Activated CD8-positive, alpha-beta memory T cell treated with anti-CD3 and anti-CD28 coated beads for 1 hour (primary cell): ENCODE data around the gene NYAP1.
A peak's percentile ranks its signal among the peaks of the same experiment; 100 is the strongest.
"Not testable (repeated sequence)": the region's sequence is repeated elsewhere in the genome, so short reads cannot be mapped to it uniquely, and the experiment has no call there.

Experiments used
- DNase-seq, 2 donors: peaks; one replicate each; pipeline ENCODE4 v3.0.0-alpha.2; 2020; ENCODE audit warnings: low read depth in 1 of 2; ENCODE audit errors: extremely low read depth in 1 of 2

Gene NYAP1

DNA sequence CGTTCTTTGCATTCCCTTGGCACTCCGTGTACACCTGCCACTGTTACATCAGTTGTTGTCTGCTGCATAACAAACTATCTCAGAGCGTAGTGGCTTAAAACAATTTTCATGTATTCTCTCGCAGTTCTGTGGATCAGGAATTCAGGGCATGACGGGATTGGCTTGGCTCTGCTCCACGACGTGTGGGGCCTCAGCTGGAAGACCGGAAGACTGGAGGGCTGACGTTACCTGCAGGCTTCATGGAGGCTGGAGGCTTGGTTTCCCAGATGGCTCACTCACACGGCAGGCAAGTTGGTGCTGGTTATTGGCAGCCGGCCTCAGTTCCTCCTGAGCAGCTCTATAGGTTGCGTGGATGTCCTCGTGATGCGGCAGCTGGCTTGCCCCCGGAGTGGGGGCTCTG, 25.5 kb downstream of the NYAP1 start:
- no peak for DNase-seq

DNA sequence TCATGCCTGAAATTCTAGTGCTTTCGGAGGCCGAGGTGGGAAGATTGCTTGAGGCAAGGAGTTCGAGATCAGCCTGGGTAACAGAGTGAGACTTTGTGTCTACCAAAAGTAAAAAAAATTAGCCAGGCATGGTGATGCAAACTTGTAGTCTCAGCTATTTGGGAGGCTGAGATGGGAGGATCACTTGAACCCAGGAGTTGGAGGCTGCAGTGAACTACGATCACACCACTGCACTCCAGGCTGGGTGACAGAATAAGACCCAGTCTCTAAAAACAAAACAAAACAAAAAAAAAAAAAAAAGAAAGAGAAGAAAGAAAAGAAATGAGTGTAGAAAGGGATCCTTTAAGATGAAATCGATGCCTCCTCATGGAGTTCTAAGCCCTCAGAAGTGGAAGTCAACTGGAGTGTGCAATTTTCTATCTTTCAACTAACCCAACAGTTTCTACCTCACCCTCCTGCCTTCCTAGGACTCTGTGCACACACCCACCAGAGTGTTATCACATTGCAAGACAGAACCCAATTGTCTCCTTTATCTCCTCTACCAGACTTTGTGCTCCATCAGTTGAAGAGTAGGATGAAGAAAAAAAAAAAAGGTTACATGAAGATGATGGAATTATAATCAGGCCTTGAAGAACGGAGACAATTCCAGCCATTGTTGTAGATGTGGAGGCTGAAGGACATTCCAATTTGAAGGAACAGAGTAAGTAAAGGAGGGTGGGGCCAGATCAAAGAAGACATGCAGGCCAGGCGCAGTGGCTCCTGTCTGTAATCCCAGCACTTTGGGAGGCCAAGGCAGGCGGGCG, 26.9 kb downstream of the NYAP1 start:
- DNase-seq, result no peak

DNA sequence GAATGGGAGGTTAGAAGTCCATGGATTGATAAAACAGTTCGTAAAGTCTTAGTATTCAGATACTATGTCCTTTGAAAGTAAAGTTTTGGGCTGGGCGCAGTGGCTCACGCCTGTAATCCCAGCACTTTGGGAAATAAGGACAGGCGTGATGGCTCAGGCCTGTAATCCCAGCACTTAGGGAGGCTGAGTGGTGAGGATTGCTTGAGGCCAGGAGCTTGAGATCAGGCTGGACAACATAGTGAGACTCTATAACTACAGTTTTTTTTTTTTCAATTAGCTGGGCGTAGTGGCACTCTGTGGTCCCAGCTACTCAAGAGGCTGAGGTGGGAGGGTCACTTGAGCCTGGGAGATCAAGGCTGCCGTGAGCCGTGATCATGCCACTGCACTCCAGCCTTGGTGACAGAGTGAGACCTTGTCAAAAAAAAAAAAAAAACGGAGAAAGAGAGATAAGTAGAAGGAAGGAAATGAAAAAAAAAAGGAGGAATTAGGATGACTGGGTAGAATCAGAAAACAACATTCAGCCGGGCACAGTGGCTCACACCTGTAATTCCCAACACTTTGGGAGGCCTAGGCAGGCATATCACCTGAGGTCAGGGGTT, 29.6 kb downstream of the NYAP1 start:
- DNase-seq, result no peak

DNA sequence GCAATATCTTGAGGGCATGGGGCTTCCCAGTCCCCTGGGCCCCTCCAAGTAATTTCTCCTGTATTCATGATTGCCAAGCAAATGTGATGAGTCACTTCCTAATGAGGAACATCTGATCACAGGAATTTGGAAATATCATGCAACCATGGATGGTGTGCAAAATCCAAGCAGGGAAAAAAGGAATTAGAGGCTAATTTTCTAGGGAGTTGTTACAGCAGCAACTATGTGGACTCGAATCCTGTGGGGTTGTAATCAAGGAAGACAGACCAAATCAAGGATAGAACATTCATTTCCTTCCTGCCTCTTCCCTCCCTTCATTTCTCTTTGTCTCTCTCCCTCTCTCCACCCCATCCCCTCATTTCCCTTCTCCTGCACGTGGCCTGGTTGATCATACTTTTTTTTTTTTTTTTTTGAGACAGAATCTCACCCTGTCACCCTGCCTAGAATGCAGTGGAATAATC, 31.4 kb downstream of the NYAP1 start:
- DNase-seq, result no peak

DNA sequence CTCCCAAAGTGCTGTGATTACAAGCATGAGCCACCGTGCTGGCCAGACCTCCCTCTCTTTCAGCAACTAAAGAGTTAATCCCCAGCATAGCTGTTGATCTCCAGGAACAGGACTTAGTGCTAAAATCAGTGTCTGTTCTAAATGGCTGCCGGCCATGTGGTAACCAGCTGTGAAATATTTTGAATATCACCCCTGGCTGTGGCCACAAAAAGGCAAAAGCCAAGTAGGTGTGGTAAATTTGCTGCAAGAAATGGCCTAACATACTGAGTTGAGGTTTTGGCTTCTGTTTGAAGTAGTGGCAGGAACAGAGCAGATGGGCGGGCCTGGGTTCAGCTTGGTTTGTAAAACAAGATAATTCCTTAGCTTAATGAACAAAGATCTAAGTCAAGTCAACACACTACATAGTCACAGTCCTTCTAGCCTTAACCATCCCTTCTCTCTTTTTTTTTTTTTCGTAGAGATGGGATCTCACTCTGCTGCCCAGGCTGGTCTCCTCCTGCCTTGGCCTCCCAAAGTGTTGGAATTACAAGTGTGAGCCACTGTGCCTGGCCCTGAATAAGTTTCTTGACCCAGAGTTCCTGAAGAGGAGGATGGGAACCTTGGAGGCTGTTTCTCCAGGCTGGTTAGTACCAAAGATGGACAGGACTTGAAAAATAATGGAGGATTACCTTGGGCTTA, 32.5 kb downstream of the NYAP1 start:
- peak in 1 of 2 donors; percentile 18 for DNase-seq

DNA sequence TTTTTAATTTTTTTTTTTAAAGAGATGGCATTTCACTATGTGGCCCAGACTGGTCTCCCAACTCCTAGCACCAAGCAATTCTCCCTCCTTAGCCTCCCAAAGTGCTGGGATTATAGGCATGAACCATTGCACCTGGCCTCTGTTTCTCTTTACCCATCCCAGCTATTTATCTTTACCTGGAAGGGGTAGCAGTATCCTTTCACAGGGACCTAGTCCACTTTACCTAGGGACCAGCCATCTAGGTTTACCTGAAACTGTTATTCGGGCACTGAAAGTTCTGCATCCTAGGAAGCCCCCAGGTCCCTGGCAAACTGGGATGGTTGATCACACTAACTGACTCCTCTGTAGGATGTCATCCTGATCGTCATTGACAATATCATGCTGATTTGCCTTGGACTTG, 33.6 kb downstream of the NYAP1 start:
- no peak for DNase-seq

DNA sequence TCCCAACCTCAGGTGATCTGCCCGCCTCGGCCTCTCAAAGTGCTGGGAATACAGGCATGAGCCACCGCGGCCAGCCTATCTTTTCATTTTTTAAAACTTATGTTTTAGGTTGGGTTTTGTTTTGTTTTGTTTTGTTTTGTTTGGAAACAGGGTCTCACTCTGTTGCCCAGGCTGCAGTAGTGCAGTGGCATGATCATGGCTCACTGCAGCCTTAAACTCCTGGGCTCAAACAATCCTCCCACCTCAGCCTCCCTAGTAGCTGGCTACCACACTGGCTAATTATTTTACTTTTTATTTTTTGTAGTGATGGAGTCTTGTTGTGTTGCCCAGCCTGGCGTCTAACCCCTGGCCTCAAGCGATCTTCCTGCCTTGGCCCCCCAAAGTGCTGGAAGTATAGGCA, 35.9 kb downstream of the NYAP1 start:
- no peak for DNase-seq

DNA sequence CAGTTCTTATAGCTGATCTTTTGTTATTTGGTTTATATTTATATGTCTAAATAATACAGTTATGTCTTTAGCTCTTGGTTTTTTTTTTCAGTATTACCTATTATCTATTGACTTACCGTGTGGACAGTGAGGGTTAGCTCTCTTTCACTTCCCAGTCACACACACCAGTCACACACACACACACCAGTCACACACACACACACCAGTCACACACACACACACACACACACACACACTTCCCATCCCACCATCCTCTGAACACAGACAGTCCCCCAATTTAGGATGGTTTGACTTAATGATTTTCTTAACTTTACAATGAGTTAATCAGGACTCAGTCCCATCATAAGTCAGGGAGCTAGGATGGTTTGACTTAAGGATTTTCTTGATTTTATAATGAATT, 36.4 kb downstream of the NYAP1 start:
- DNase-seq, result no peak

DNA sequence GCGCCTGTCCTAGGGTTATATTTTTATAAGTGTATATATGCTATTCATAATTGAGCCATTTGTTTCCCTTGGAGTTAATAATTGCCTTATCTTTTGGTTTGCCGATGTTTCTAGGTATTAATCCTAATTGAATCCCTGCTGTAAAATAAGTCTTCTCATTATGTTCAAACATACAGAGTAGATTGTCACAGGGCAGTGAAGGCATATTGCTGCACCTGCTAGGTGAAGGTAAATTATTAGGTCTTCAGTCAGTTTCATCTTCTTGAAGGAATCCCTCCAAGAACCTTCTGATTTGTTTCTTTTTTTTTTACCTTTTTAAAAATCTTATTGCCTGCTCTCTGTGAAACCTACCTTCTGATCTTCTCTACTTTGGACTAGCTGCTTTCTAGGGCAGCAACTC, 37.3 kb downstream of the NYAP1 start:
- no peak for DNase-seq

DNA sequence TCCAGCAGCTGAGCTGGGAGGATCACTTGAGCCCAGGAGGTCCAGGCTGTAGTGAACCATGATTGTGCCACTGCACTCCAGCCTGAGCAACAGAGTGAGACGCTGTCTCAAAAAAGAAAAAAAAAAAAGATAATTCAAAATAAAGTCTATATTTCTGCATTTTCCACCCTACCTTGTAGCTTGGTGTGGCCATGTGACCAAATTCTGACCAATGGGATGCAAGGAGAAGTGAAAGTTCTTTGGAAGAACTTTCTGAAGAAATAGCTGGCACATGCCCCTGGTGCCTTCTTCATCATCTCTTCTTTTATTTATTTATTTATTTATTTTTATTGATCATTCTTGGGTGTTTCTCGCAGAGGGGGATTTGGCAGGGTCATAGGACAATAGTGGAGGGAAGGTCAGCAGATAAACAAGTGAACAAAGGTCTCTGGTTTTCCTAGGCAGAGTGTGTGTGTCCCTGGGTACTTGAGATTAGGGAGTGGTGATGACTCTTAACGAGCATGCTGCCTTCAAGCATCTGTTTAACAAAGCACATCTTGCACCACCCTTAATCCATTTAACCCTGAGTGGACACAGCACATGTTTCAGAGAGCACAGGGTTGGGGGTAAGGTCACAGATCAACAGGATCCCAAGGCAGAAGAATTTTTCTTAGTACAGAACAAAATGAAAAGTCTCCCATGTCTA, 38.3 kb downstream of the NYAP1 start:
- DNase-seq, result not testable (repeated sequence)

DNA sequence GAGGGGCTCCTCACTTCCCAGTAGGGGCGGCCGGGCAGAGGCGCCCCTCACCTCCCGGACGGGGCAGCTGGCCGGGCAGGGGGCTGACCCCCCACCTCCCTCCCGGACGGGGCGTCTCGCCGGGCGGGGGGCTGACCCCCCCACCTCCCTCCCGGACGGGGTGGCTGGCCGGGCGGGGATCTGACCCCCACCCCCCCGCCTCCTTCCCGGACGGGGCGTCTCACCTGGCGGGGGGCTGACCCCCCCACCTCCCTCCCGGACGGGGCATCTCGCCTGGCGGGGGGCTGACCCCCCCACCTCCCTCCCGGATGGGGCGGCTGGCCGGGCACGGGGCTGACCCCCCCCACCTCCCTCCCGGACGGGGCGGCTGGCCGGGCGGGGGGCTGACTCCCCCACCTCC, 39.5 kb downstream of the NYAP1 start:
- not testable (repeated sequence) for DNase-seq

DNA sequence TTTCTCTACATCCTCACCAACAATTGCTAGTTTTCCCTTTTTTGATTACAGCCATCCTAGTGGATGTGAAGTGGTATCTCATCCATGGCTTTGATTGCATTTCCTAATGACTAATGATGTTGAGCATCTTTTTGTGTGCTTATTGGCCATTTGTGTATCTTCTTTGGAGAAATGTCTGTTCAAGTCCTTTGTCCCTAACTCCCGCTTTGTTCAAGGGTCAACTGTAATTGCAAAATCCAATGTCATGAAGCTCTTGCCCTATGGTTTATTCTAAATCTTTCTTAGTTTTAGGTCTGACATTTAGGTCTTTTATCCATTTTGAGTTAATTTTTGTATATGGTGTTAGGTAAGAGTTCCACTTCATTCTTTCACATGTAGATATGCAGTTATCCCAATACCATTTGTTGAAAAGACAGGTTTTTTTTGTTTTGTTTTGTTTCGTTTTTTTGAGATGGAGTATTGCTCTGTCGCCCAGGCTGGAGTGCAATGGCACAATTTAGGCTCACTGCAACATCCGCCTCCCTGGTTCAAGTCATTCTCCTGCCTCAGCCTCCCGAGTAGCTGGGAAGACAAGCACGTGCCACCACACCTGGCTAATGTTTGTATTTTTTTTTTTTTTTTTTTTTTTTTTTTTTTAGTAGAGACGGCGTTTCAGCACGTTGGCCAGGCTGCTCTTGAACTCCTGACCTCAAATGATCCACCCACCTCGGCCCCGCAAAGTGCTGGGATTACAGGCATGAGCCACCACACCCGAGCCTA, 44.6 kb downstream of the NYAP1 start:
- not testable (repeated sequence) for DNase-seq

DNA sequence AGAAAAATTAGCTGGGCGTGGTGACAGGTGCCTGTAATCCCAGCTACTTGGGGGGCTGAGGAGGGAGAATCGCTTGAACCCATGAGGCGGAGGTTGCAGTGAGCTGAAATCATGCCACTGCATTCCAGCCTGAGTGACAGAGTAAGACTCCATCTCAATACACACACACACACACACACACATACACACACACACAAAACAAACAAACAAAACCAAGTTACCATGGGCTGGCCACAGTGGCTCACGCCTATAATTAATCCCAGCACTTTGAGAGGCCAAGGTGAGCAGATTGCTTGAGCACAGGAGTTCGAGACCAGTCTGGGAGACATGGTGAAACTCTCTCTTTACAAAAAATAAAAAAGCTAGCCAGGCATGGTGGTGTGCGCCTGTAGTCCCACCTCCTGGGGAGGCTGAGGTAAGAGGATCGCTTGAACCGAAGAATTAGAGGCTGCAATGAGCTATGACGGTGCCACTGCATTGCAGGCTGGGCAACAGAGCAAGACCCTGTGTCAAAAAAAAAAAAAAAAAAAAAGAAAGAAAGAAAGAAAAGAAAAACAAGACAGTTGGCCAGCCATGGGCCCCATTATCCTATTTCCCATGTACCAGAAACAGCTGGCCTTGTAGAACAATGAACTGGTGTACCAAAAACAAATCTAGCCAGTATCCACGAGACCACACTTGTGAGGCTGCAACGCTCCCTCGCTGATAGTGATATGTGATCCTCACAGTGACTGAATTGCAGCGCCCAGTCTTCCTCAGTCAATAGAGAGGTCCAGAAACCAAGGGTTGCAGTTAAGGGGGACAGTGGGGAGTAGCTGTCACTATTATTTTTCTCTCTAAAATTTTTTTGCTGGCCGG, 48.7 kb downstream of the NYAP1 start:
- no peak for DNase-seq

DNA sequence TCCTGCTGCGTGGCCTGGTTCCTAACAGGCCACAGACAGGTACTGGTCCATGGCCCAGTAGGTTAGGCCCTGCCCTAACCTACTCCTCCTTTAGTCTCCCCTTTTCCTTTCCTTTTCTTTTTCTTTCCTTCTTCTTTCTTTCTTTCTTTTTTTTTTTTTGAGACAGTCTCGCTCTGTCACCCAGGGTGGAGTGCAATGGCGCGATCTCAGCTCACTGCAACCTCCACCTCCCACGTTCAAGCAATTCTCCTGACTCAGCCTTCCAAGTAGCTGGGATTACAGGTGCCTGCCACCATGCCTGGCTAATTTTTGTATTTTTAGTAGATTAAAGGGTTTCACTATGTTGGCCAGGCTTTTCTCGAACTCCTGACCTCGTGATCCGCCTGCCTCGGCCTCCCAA, 52.3 kb downstream of the NYAP1 start:
- DNase-seq, result not testable (repeated sequence)

DNA sequence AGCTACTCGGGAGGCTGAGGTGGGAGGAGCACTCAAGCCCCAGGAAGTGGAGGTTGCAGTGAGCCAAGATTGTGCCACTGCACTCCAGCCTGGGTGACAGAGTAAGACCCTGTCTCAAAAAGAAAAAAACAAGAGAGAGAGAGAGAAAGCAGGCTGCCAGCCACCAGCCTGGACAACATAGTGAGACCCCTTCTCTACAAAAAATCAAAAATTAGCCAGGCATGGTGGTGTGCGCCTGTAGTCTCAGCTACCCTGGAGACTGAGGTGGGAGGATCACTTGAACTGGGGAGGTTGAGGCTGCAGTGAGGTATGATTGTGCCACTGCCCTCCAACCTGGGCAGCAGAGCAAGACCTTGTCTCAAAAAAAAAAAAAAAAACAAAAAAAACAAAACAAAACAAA, 53.0 kb downstream of the NYAP1 start:
- DNase-seq, result not testable (repeated sequence)

DNA sequence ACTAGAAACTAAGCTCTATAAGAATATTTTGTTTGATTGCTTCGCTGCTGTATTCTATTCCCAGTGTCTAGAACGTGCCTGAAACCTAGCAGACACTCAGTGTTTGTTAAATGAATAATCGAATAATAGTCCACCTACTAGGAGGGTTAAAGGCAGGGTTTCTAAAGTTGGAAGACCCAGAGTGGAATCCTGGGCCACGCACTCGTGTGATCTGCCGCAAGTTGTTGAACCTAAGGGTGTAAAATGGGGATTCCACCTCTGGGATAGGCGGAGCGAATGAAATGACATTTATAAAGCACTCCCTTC, 54.6 kb downstream of the NYAP1 start:
- no peak for DNase-seq

DNA sequence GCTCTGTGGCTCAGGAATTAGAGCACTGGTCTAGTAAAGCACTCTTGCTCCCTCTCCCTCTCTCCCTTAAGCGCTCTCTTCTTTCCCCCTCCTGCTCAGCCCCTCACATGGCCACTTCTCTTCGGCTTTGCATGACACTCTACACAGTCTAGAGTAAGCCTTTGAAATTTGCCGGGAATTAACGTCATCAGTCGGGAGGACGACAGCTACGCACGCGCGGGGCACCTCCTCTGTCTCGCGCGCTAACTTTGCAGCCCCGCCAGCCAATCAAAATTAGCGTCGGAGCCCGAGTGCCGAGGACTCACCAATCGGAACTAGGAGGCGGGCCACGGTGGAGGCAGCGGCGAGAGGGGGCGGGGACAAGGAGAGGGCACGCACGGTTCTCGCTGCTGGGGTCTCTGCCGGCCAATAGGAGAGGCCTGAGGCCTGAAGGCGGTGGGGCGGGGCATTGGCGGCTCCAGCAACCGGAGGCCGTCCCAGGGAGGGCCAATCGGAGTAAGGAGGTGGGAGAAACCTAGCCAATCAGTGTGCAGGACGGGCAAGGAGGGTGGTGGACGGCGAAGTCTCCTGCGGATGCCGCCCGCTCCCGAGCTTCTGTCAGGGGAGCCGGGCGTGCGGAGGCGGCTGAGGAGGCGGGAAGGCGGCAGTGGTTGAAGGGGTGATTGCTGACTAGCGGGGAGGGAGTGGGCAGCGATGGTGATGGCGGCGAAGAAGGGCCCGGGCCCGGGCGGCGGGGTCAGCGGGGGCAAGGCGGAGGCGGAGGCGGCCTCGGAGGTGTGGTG, 55.1 kb downstream of the NYAP1 start, which contains the start of gene AGFG2:
AGFG2 (plus strand) TSS at position 550 of the 782 bp plus-strand sequence; CDS start at position 694, 144 bp downstream.
- peak; percentile 99 to 100 for DNase-seq

DNA sequence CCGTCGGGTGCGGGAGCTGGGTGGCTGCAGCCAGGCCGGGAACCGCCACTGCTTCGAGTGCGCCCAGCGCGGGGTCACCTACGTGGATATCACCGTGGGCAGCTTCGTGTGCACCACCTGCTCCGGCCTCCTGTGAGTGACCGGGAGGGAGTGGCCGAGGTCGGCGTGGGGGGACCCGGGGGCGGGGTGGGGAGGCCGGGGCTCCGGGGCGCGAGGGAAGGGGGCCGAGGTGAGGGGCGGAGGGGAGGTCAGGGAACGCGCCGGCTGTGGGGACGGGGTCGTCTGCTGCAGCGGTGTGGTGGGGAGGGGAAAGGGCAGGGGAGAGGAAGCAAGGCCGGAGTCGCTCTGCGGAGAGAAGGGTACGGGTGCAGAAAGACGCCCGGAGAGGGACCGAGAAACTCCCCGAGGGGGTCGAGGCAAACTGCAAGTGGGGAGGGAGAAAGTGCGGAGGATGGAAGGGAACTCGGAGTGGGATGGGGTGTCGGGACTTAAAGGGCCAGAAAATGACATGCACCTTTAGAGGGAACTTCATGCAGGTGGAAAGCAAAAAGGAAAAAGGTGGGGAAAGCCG, 55.8 kb downstream of the NYAP1 start:
- no peak for DNase-seq
